GM12874 (cell line): ENCODE data around the gene FBXW5.

Experiments used
- CTCF ChIP-seq: IDR thresholded peaks from 2 replicates; pipeline ENCODE4 v1.5.1; 2011; ENCODE audit warnings: low read depth, mild to moderate bottlenecking, control low read depth, low read length, moderate library complexity; ENCODE audit not compliant: insufficient read depth

Gene FBXW5

GRCh38 chr9:136937186-136938001 is 7.1 kb downstream of the FBXW5 start:
- TF ChIP-seq CTCF = no peak

GRCh38 chr9:136936645-136937170 is 7.8 kb downstream of the FBXW5 start:
- no peak for TF ChIP-seq CTCF

GRCh38 chr9:136935651-136936050 is 8.9 kb downstream of the FBXW5 start:
- TF ChIP-seq CTCF = no peak

GRCh38 chr9:136934277-136934676 is 10.3 kb downstream of the FBXW5 start:
- TF ChIP-seq CTCF = no peak

- no peak for TF ChIP-seq CTCF
Measured at GRCh38 chr9:136931611-136932130, 12.9 kb downstream of the FBXW5 start.

- no peak for TF ChIP-seq CTCF
Measured at GRCh38 chr9:136930014-136930413, 14.5 kb downstream of the FBXW5 start.

- no peak for TF ChIP-seq CTCF
Measured at GRCh38 chr9:136928591-136928990, 15.9 kb downstream of the FBXW5 start.
